RWPE2 (cell line): Measurements from ENCODE around the gene TBC1D2.

ENCODE experiments used
- ATAC-seq: fragments of 200-7000 bp; cut with Tn5 transposase; 3 replicates; pipeline ENCODE4 v1.9.1; 2021; ENCODE audit warnings: low read depth
- DNase-seq: peaks from one replicate; pipeline ENCODE4 v3.0.0-alpha.2; 2020; ENCODE audit warnings: low spot score
- H3K27ac ChIP-seq: fragments of 450-650 bp; 2 replicates; pipeline ENCODE4 v1.5.1; 2017; ENCODE audit warnings: mild to moderate bottlenecking; ENCODE audit not compliant: poor library complexity, severe bottlenecking
- H3K27me3 ChIP-seq: fragments of 250-450 bp; sonication (Bioruptor Pico); 2 replicates; pipeline ENCODE4 v1.5.1; 2021; ENCODE audit warnings: mild to moderate bottlenecking, moderate library complexity; ENCODE audit not compliant: insufficient read depth, poor library complexity, severe bottlenecking
- H3K36me3 ChIP-seq: fragments of 250-450 bp; sonication (Bioruptor Pico); 2 replicates; pipeline ENCODE4 v1.5.1; 2020; ENCODE audit warnings: low read depth, mild to moderate bottlenecking, moderate library complexity
- H3K4me1 ChIP-seq: fragments of 250-450 bp; sonication (Bioruptor Pico); 2 replicates; pipeline ENCODE4 v1.5.1; 2021; ENCODE audit warnings: mild to moderate bottlenecking, moderate library complexity; ENCODE audit not compliant: insufficient read depth, poor library complexity, severe bottlenecking
- H3K4me3 ChIP-seq: fragments of 250-450 bp; sonication (Bioruptor Pico); 2 replicates; pipeline ENCODE4 v1.5.1; 2021; ENCODE audit warnings: mild to moderate bottlenecking, moderate library complexity; ENCODE audit not compliant: severe bottlenecking
- H3K9me3 ChIP-seq: fragments of 250-450 bp; sonication (Bioruptor Pico); 2 replicates; pipeline ENCODE4 v1.5.1; 2021; ENCODE audit warnings: mild to moderate bottlenecking, moderate library complexity; ENCODE audit not compliant: severe bottlenecking
- TF ChIP-seq, protein P1 (sequence below): fragments of 450-650 bp; IDR thresholded peaks from one replicate; pipeline ENCODE4 v1.5.1; 2017; ENCODE audit warnings: mild to moderate bottlenecking, moderate library complexity; ENCODE audit not compliant: poor library complexity, severe bottlenecking

Gene TBC1D2

DNA sequence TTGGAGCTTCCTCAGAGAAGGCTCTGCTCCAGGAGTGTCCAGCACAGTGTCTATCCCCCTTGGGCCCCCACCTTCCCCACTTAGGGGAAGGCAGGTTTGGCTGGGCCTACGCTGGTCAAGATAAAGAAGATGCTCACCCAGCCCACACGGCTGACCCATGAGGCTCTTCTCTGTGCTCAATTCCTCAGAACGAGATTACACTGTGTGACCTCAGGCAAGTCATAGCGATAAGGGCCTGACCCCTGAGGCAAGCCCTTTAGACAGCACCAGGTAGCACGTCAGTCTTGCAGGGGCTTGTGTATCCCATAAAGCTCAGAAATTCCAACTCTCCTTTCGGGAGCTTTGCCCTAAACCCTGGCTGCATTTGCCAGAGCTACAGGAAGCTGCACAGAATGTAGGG lies 95.7 kb downstream of the TBC1D2 start:
- H3K4me3 ChIP-seq = no peak overlapping the region
- peaks cover 21% of the 10 kb centered on the region for H3K4me1 ChIP-seq
- H3K9me3 ChIP-seq = no peaks in the 10 kb centered on the region
- peaks cover 22% of the 10 kb centered on the region for H3K36me3 ChIP-seq
- H3K27ac ChIP-seq = no peak overlapping the region
- DNase-seq (no peak), ATAC-seq (no peak)
- TF ChIP-seq, protein P1, sequence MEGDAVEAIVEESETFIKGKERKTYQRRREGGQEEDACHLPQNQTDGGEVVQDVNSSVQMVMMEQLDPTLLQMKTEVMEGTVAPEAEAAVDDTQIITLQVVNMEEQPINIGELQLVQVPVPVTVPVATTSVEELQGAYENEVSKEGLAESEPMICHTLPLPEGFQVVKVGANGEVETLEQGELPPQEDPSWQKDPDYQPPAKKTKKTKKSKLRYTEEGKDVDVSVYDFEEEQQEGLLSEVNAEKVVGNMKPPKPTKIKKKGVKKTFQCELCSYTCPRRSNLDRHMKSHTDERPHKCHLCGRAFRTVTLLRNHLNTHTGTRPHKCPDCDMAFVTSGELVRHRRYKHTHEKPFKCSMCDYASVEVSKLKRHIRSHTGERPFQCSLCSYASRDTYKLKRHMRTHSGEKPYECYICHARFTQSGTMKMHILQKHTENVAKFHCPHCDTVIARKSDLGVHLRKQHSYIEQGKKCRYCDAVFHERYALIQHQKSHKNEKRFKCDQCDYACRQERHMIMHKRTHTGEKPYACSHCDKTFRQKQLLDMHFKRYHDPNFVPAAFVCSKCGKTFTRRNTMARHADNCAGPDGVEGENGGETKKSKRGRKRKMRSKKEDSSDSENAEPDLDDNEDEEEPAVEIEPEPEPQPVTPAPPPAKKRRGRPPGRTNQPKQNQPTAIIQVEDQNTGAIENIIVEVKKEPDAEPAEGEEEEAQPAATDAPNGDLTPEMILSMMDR = no peak
- no peaks in the 10 kb centered on the region for H3K27me3 ChIP-seq

DNA sequence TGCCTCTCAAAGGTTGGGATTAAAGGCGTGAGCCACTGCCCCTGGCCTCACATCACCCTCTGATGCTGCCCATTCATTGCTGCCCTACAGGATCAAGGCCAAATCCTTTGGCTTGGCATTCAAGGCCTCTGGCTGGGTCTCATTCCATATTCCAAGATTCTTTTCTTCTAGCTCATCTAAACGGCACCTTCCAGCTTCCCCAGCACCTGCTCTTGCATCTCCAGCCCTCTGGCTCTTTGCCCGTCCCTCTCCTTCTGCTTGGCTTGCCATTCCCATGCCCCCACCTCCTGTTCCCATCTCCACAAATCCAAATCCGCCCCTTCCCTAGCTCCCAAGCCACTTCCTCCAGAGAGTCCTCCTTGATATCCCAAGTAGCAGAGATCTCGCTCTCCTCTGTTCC lies 96.1 kb downstream of the TBC1D2 start:
- ATAC-seq (no peak), DNase-seq (no peak)
- H3K27ac ChIP-seq = no peak overlapping the region
- peaks cover 27% of the 10 kb centered on the region for H3K36me3 ChIP-seq
- TF ChIP-seq, protein P1 = no peak
- peaks cover 21% of the 10 kb centered on the region for H3K4me1 ChIP-seq
- no peaks in the 10 kb centered on the region for H3K27me3 ChIP-seq
- H3K9me3 ChIP-seq = no peaks in the 10 kb centered on the region
- H3K4me3 ChIP-seq = no peak overlapping the region

DNA sequence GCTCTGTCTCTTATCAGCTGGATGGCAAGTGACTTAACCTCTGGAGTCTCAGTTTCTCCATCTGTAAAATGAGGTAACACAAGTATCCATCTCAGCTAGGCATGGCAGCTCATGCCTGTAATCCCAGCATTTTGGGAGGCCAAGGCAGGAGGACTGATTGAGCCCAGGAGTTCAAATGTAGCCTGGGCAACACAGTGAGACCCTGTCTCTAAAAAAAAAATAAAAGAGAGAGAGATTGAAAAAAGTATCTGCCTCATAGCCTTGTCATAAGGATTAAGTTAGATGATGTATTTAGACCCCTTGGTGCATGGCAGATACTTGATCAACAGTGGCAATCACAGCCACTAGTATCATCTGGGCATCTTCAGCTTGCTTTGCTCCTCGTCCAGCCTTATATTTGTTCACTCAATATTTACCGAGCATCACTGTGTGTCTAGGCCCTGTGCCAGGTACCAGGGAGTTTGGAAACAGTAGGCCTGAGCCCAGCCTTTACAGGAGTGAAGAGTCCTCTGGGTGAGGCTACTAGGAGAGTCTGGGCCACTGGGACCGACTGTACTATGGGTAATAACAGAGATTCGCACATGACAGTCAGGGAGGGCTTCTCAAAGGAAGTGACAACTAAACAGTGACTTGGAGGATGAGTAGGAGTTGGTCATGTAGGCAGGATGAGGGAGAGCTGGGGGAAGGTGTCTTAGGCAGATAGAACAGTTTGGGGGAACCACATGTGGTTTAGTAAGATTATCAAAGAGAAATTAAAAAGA lies 97.2 kb downstream of the TBC1D2 start:
- DNase-seq (no peak), ATAC-seq (no peak)
- no peak overlapping the region for H3K27ac ChIP-seq
- H3K36me3 ChIP-seq = peaks cover 35% of the 10 kb centered on the region
- no peaks in the 10 kb centered on the region for H3K9me3 ChIP-seq
- H3K4me1 ChIP-seq = peaks cover 10% of the 10 kb centered on the region
- no peak overlapping the region for H3K4me3 ChIP-seq
- H3K27me3 ChIP-seq = no peaks in the 10 kb centered on the region
- TF ChIP-seq, protein P1 = no peak

DNA sequence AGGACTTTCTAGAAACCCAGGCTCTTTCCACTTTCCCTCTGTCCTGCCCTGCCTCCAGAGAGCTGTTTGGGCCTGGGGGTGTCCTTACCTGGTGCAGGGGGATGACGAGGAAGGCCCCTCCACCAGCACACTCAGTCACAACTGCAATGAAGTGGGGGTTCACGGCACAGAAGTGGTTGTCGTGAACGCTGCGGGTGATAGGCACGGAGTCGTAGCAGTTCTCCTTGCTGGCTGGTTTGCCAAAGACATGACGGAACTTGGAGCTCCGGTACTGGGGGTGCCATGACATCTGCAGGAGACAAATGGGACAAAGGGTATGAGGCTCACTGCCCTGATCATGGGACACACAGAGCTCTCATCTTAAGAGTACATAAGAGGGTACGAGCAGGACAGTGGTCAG lies 98.1 kb downstream of the TBC1D2 start:
- Histone ChIP-seq H3K27me3 (no peaks in the 10 kb centered on the region), H3K27ac (no peak overlapping the region), H3K9me3 (no peaks in the 10 kb centered on the region), H3K4me3 (no peak overlapping the region), H3K36me3 (peaks cover 41% of the 10 kb centered on the region), H3K4me1 (peaks cover 6% of the 10 kb centered on the region)
- ATAC-seq (no peak), DNase-seq (no peak)
- TF ChIP-seq, protein P1 = no peak

DNA sequence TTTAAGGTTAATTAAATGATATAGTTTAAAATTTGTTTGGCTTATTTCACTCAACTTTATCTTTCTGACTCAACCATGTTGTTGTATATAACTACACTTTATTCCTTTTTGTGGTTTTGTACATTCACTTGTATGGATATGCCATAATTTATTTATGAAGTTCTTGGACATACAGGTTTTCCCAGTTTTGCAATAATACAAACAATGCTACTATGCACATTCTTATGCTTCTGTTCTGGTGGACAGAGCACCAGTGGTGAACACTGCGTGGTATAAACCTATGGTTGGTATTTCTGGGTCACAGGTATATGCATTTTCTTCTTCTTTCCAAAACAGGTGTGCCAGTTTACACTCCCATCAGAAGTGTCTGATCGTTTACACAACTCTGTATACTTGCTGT lies 100.8 kb downstream of the TBC1D2 start:
- peaks cover 3% of the 10 kb centered on the region for H3K4me1 ChIP-seq
- H3K9me3 ChIP-seq = no peaks in the 10 kb centered on the region
- H3K36me3 ChIP-seq = peaks cover 49% of the 10 kb centered on the region
- no peak overlapping the region for H3K4me3 ChIP-seq
- H3K27ac ChIP-seq = no peak overlapping the region
- DNase-seq = no peak
- TF ChIP-seq, protein P1 = no peak
- no peak; the same call in 2 of the 3 replicates for ATAC-seq
- H3K27me3 ChIP-seq = no peaks in the 10 kb centered on the region
